Measurements from ENCODE around the gene STX10. TPM values are rescaled to one million over a fixed set of nuclear protein-coding genes. Genes with fewer than 3 reads are reported as not detected.

The STX10 gene
- total RNA-seq, 1 donor from 2014 or later = 60.7 TPM

DNA sequence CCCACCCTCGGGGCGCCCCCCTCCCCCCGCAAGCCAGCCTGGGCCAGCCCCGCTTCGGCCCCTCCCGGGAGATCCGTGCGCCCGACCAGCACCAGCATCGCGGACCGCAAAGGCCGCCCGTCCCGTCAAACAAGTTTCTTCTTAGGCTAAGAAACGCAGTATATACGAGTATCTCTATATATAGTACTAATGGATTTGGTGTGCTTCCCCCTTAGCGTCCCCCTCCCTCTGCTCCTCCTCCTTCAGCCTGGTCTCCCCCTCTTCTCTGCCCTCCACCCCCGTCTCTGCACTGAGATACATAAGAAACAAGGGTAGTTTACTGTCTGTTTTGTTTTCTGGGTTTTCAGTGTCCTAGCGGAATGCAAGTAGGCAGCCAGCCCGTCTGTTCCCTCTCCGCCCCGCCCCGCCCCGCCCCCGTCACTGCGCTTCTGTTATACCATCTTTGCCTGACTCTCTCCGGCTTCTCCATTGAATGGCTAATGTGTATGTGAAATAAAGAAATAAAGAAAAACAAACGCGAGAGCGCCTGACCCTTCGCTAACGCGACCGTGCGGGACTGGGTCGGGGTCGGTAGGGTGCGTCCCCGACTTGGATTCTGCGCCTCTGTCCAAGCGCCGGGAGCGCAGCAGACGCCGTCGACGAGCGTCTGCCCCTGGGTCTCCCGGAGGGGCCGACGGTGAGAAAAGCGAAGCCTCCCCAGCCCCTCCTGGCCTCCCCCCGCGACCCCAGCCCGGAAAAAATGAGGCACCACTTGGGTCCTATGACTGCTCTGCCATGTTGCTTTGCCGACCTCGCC is 51.7 kb downstream of the STX10 start:
- Mint-ChIP-seq H3K27ac (ENCODE audit: unreplicated experiment) (no peak overlapping the region), H3K4me1 (peaks cover 22% of the 10 kb centered on the region), H3K9me3 (no peaks in the 10 kb centered on the region), H3K36me3 (ENCODE audit: low read depth) (peaks cover 4% of the 10 kb centered on the region), H3K27me3 (ENCODE audit: low read depth) (peaks cover 91% of the 10 kb centered on the region), H3K4me3 (peak overlapping the region; percentile 27)
- TF ChIP-seq, protein P1, sequence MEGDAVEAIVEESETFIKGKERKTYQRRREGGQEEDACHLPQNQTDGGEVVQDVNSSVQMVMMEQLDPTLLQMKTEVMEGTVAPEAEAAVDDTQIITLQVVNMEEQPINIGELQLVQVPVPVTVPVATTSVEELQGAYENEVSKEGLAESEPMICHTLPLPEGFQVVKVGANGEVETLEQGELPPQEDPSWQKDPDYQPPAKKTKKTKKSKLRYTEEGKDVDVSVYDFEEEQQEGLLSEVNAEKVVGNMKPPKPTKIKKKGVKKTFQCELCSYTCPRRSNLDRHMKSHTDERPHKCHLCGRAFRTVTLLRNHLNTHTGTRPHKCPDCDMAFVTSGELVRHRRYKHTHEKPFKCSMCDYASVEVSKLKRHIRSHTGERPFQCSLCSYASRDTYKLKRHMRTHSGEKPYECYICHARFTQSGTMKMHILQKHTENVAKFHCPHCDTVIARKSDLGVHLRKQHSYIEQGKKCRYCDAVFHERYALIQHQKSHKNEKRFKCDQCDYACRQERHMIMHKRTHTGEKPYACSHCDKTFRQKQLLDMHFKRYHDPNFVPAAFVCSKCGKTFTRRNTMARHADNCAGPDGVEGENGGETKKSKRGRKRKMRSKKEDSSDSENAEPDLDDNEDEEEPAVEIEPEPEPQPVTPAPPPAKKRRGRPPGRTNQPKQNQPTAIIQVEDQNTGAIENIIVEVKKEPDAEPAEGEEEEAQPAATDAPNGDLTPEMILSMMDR (conservative IDR thresholded peaks at IDR 0.05) = no peak
- DNase-seq (ENCODE audit: low read depth, low spot score) = no peak

DNA sequence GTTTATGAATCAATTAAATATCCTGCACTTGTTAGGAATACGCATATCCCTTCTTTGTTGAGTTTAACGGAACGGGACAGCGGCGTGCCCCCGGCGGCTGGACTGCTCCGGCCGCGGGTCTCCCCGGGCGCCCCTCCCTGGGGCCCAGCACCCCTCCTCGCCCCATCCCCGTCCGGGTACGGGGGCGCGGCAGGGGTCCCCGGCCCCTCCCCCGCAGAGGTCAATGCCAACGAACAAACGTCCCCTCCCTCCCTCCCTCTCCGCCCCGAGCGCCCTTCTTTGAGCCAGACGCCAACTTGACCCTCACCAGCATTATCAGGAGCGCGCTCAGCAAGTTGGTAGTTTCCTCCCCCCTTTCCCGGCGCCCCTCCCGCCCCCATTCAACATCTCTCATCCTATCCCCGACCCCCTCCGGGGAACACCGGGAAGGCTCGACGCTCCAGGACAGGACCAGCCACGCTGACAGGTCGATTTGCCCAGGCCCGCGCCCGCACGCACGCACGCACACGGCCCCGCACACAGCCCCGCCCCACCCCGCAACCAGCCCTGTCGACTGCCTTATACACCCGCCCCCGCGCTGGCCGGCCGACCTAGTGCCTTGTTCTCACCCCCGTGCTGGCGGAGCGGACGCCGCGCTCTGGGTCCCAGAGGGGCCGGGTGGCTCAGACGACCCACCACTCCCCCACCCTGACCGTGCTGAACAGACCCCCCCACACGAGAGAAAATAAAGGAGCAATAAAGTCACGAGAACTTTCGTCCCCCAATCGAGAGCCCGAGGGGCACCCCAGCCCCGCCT is 52.5 kb downstream of the STX10 start:
- Mint-ChIP-seq H3K27me3 (ENCODE audit: low read depth) (peaks cover 94% of the 10 kb centered on the region), H3K36me3 (ENCODE audit: low read depth) (peaks cover 4% of the 10 kb centered on the region), H3K4me3 (no peak overlapping the region), H3K27ac (ENCODE audit: unreplicated experiment) (no peak overlapping the region), H3K4me1 (peaks cover 22% of the 10 kb centered on the region), H3K9me3 (no peaks in the 10 kb centered on the region)
- no peak for DNase-seq (ENCODE audit: low read depth, low spot score)
- TF ChIP-seq, protein P1 (conservative IDR thresholded peaks at IDR 0.05) = no peak

DNA sequence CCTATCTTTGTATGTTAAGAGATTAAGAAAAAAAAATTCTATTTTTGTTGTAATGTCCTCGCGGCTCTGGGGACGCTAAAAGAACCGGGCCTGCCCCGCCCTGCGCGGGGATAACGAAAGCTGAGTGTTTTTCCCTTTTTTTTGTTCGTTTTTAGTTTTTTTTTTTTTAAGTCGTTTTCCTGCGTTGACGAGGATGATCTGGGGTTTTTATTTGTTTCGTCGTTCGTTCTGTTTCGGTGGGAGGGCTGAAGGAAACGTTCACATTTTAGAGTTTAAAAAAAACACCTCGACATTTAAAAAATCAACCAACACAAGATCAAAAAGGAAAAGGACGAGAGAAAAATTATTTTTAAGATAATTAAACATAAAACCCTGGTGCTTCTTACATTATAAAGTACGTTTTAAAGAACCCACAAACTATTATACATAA is 53.1 kb downstream of the STX10 start:
- no peaks in the 10 kb centered on the region for H3K9me3 Mint-ChIP-seq
- H3K27me3 Mint-ChIP-seq (ENCODE audit: low read depth) = peaks cover 92% of the 10 kb centered on the region
- no peak overlapping the region for H3K4me3 Mint-ChIP-seq
- TF ChIP-seq, protein P1 (conservative IDR thresholded peaks at IDR 0.05) = no peak
- DNase-seq (ENCODE audit: low read depth, low spot score) = no peak
- H3K27ac Mint-ChIP-seq (ENCODE audit: unreplicated experiment) = no peak overlapping the region
- peaks cover 25% of the 10 kb centered on the region for H3K4me1 Mint-ChIP-seq
- peaks cover 4% of the 10 kb centered on the region for H3K36me3 Mint-ChIP-seq (ENCODE audit: low read depth)

DNA sequence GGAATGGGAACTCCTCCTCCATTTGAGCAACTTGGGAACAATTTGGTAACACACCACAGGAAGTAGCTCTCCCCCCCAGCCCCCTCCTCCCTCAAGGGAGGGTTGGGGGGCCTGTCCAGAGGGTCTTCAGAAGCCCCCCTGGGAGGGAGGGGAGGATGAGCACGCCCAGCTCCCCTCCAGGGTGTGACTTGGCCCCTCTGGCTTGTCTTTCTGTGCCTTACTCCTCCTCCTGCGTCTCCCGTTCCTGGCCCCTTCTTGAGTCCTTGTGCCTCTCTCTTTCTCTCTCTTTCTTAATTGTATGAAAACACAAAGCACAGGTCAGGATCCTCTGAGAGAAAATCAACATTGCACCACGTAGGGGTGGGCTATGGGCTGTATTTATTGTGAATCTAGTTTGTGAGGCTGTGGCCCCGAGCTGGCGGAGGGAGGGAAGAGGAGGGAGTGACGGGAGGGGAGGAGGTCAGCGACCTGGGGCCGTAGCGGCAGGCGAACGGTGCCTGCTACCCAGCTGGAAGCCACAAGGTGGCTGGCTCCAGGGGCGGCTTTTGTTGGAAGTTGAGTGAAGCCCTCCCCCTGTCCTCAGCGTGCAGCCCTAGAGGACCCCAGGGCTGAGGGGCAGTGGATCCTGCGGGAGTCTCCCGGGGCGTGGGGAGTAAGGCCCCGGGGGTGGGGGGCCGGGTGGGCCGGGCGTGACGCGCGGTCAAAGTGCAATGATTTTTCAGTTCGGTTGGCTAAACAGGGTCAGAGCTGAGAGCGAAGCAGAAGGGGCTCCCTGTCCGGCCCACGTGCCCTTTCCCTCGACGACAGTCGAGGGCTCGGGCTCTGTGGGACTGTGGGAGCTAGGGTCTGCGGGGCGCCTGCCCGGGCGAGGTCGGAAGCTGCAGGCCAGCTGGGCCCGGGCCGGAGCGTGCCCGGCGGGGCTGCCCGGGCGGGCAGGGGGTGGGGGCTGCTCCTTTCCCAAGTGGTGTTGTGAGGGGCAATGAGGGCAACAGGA is 53.9 kb downstream of the STX10 start:
- peak overlapping the region; percentile 48 for H3K4me3 Mint-ChIP-seq
- H3K27ac Mint-ChIP-seq (ENCODE audit: unreplicated experiment) = no peak overlapping the region
- DNase-seq (ENCODE audit: low read depth, low spot score) = no peak
- no peaks in the 10 kb centered on the region for H3K9me3 Mint-ChIP-seq
- H3K27me3 Mint-ChIP-seq (ENCODE audit: low read depth) = peaks cover 92% of the 10 kb centered on the region
- H3K4me1 Mint-ChIP-seq = peaks cover 30% of the 10 kb centered on the region
- H3K36me3 Mint-ChIP-seq (ENCODE audit: low read depth) = peaks cover 4% of the 10 kb centered on the region
- TF ChIP-seq, protein P1 (conservative IDR thresholded peaks at IDR 0.05) = peak; percentile 49

DNA sequence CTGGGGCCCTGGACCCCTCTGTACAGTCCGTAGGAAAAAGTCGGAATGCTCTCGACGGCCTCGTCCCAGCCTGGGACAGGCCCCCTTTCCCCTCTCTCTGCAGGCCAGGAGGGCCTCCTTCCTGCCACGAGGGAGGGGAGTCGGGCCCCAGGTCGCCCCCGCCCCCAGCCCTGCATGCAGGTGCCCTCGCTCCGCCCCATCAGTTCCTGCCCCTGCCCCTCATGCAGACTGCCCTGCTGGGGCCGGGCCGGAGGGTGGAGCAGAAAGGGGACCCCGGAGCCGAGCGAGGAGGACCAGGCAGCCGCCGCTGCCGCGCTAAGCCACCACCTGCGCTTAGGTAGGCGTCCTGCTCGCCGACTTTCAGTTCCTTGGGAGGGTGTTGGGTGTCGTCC is 54.8 kb downstream of the STX10 start:
- no peak for DNase-seq (ENCODE audit: low read depth, low spot score)
- Mint-ChIP-seq H3K27ac (ENCODE audit: unreplicated experiment) (no peak overlapping the region), H3K9me3 (no peaks in the 10 kb centered on the region), H3K36me3 (ENCODE audit: low read depth) (peaks cover 4% of the 10 kb centered on the region), H3K4me1 (peaks cover 30% of the 10 kb centered on the region), H3K27me3 (ENCODE audit: low read depth) (peaks cover 94% of the 10 kb centered on the region), H3K4me3 (no peak overlapping the region)
- TF ChIP-seq, protein P1 (conservative IDR thresholded peaks at IDR 0.05) = no peak

All from neural crest cell (in vitro differentiated cells).